HG03432 (cell line): ENCODE data around the gene THOC6.

Source experiments
- ATAC-seq: cut with Tn5 transposase; IDR thresholded peaks from one replicate; pipeline ENCODE4 v1.9.1; 2021; ENCODE audit warnings: mild to moderate bottlenecking, moderate library complexity; ENCODE audit not compliant: unreplicated experiment

Gene THOC6

DNA sequence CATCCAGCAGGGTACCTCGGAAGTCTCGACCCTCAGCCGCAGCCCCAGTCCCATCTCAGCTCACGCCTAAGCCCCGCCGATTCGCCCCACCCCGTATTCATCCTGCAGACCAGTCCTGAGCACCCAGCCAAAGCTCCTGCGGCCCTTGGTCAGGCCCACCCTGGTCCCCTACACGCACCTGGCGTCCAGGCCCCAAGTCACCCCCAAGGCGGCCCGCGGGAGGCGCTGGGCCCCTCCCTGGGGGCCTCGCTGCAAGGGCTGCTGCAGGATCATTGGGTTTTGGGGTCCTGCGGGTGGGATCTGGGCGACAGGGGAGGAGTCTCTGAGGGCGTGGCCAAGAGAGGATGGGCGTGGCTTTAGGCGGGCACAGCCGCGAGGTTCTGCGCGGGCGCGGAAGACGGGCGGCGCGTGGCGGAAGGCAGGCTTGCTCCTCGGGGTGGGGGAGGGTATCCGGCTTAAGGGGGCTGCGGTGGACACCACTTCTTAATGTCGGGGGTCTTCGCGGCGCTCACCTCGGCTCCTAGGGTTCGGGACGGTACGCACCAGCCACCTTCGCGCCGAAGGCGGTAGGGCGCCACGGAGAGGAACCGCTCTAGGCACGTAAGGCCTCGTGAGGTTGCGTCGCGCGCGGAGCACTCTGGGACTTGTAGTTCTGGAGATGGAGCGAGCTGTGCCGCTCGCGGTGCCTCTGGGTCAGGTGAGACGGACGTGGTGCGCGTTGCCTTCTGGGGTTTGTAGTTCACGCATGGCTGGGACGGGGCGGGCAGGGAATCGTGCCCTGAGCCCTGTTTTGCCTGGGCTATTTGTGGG lies at the start of gene THOC6, which contains the start of gene HCFC1R1:
Gene THOC6 (plus strand): TSS at position 367 of the 810 bp plus-strand sequence. CDS start 292 bp downstream, at position 659.
Gene HCFC1R1 (minus strand): TSS at position 274 of the 810 bp plus-strand sequence. CDS start 1 bp downstream, at position 273.
- peak; percentile 75 for ATAC-seq

DNA sequence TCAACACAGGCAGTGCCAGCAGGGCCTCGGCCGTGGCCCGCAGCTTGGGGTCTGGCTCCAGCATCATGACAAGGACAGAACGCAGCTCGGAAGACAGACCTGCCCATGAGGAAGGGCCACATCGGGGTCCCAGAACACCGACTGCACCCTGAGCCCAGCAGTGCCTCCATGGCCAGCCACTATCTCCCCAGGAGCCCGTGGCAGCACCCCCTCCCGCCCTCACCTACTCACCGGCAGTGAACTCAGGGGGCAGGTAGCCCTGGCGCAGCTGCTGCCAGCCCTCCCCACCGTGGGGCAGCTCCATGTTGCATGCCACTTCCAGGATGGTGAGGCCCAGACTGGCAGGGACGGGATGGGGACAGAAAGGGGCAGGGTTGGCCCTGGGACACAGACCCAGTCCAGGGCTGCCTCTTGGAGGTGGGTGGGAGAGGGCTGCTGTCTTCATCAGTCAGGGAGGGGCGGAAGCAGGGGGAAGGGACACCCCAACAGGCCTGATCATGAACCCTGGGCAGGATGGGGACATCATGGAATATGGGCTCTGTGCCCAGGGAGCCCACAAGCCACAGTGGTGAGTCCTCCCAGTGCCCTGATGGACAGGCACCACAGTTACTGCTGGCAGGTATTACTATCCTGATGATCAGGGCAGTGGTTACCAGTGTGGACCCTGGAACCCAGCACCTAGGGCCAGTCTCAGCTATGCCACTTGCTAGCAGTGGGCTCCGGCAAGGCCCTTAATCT lies 49.3 kb upstream of the THOC6 start:
- ATAC-seq: no peak

DNA sequence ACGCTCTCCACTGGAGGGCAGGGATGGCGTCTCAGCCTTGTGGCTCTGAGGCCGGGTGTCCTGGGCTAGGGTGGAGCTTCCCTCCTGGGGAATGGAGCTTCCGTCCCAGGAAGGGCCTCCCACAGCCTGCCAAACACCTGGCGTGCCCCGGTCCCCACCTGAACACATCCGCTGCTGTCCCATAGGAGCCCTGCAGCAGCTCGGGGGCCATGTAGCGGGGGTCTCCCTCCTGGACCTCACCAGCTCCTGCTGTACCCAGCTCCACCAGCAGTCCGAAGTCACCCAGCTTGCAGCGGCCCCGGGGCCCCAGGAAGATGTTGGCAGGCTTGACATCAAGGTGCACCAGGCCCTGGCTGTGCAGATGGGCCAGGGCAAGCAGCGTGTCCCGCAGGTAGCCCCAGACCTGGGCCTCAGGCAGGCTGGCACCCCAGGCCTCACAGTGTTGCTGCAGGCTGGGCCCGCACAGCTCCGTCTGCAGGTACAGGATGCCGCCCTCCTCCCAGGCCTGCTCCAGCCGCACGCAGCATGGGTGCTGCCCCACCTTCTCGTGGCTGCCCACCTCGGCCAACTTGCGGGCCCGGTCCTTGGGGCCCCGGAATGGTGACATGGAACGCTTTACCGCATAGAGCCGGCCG lies 48.6 kb upstream of the THOC6 start:
- ATAC-seq: no peak

DNA sequence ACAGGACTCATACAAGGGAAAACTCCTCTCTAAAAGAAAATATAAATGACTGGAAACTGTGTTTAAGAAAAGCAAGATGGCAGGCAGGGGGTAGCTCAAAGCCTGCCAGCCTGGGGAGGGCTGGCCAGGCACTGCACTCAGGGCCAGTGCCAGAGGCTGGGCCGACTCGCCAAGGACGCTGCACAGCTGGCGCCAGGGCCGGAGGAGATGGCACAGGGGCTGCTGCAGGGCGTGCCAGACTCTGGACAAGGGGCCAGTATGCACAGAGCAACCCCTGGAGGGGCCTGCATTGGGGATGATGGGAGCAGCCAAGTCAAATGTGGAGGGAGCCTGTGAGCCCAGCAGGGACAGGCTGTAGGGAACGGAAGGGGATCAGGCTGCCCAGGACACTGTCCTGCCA lies 47.6 kb upstream of the THOC6 start:
- ATAC-seq: no peak

DNA sequence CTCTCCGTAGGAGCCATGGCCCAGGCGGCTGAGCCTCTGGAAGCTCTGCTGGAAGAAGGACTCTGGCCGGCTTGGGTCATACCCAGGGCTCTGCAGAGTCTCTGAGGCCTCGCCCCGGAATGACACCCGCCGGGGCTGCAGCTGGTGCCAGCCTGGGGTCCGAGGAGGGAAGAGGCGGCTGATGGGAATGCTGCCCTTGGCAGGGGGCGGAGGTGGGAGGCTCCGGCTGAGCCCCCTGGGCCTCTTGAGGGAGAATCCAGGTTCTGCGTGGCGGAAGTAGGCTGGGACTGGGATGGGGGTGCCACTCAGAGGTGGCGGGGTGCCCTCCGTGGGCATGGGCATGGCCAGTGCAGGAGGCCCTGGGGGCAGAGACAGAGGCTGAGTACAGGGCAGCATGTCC lies 47.2 kb upstream of the THOC6 start:
- ATAC-seq: no peak

DNA sequence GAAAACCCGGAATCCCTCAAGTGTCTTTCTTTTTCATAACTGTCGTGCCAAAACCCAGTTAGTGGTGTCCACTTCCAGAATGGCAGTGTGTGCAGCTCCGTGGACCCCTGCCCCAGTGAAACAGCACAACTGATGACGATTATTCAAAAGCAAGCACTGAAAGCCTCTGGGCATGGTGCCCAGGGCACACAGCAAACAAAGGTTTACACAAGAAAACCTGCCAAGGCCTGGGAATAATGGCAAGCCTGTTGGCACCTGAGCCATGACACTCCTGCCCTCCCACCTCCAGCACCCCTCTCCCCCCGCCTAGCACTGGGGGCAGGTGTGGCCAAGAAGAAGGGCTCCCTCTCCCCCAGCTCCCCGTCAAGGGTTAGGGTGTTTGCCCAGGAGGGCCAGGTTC lies 46.4 kb upstream of the THOC6 start:
- ATAC-seq: no peak

DNA sequence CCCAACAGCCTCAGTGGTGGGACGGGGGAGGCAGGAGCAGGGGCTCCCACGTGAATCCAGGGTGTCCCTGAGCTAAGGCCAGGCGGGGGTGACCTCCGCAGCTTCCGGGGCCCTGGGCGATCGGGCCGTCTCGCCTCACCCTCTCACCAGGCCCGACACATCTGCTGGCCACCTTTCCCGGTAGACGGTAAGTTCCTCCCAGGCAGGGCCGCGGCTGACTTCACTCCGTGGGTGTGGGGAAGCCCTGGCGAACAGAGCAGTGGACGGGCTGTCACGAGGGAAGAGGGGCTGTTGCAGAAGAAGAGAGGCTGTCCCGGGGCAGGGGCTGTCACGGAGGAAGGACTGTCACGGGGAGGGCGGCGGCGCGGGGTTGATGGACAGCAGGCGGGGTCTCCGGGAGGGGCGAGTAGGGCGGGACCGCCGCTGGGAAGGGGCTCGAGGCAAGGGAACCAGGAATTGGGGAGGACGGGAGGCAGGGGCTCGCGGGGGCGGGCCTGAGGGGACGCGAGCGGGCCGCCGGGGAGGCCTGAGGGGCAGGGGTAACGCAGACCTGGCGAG lies 44.1 kb upstream of the THOC6 start:
- ATAC-seq: peak; percentile 14

DNA sequence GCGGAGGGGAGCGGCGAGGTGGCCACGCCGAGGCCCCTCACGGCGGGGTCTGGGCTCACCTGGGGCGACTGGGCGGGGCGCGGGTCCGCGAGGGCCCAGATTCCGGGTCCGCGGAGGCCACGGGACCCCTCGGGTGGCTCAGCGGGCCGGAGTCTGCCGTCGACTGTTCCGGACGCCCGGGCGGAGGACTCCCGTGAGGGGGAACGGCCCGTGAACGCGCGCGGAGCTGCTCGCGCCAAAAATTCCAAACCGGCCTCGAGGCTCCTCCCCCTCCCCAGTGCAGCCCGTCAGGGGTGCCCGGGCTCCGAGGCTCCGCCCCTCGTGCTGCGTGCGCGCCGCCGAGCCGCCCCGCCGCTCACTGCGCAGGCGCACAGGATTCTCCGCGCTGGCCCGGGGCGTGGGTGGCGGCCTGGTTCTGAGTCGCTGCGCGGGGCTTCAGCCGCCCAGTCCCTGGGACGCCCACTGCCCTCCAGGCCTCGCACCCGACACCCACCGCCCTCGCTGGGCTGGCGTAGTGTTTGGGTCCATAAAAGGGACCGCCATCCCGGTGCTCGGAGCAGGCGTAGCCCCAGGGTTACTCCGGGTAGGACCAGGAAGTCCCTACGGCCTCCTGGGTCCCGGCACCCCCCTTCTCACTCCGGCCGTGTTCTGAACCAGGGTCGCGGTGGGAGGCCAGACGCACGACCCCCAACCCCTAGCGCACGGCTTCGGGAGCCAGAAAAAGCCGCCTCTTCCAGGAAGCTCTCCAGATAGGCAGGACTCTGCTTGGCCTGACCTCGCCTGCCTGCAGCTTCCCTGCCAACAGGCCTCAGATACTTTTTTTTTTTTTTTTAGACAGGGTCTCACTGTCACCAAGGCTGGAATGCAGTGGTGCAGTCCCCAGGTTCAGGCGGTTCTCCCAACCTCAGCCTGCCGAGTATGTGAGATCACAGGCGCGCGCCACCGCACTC lies 43.3 kb upstream of the THOC6 start, which contains the start of gene PKMYT1:
Gene PKMYT1 (minus strand): TSS at position 220 of the 950 bp plus-strand sequence. CDS start 789 bp downstream, outside the sequence.
- ATAC-seq: peak; percentile 74

DNA sequence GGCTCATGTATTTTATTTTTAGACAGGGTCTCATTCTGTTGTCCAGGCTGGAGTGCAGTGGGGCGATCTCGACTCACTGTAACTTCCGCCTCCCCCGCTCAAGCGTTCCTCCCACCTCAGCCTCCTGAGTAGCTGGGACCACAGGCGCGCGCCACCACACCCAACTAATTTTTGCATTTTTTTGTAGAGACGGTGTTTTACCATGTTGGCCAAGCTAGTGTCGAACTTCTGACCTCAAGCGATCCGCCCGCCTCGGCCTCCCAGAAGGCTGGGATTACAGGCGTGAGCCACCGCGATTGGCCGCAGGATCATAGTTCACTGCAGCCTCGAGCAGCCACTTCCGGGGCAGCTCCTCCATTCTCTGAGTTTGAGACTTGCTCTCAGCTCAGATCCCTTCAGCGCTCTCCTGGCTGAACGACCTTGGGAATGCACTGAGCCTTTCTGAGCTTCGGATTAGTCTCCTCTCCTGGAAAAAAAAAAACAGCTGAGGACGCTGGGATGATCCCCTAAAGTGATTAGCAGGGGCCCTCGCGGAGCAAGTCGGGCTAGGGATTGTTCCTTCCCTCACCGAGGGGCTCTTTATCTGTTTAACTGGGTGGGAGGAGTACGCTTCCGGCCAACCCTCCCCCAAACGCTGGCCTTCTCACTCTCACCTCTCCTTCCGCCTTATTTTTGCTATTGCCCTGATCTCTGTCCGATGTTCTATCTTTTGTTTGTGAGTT lies 42.5 kb upstream of the THOC6 start:
- ATAC-seq: no peak

DNA sequence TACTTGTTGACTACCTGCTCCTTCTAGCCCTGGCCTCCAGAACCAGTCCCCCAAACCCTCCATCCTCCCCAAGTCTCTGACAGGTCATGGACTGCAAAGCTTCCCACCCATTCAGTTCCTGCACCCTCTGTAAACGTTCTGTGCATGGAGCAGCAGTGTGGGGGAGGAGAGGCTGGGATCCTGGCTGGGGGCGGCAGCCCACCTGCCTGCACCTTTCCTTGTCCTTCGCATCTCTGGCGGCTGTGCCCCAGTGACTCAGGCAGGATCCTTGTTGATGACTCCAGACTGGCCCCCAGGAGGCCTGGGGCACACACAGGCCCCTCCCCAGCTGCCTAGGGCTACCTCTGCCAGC lies 42.0 kb upstream of the THOC6 start:
- no peak for ATAC-seq

DNA sequence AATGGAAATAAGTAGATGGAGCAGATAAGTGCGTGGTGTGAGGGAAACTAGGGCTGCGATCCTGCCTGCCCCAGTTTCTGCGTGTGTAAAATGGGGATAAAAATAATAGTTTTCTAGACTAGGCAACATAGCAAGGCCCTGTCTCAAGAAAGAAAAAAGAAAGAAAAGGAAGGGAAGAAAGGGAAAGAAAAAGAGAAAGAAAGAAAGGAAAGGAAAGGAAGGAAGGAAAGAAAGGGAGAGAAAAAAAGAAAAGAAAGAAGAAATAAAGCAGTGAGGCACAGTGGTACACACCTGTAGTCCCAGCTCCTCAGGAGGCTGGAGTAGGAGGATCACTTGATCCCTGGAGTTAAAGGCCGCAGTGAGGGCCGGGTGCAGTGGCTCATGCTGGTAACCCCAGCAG lies 41.4 kb upstream of the THOC6 start:
- no peak for ATAC-seq

DNA sequence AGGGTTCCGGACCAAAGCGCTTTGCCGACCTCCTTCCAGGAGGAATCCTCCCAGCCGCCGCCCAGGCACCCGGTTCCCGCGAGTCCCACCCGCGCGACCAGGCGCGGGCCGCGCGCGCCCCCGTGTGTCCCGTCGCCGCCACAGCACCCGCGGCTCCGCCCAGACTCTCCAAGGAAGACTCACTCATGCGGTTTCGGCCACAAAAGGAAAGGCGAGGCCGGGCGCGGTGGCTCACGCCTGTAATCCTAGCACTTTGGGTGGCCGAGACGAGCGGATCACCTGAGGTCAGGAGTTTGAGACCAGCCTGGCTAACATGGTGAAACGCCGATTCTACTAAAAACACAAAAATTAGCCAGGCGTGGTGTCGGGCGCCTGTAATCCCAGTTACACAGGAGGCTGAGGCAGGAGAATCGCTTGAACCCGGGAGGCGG lies 40.1 kb upstream of the THOC6 start:
- ATAC-seq: peak; percentile 41

DNA sequence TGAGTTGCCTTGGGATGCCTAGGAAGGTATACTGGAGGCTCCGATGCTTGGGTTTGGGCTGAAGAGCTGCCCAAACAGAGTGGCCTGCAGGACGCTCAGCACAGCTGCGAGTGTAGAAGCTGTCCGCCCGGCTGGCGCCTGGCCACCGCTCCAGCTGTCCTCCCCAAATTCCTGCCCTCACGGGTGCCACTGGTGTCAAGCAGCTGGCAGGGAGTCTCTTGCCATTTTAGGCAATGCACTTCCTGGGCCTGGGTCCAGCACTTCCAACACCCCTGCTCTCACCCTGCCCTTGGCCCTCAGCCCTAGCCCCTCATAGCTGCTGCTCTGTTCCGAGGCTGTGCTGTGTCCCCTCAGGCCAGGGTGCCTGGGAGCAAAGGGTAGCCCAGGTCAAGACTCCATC lies 38.4 kb upstream of the THOC6 start:
- ATAC-seq: no peak

DNA sequence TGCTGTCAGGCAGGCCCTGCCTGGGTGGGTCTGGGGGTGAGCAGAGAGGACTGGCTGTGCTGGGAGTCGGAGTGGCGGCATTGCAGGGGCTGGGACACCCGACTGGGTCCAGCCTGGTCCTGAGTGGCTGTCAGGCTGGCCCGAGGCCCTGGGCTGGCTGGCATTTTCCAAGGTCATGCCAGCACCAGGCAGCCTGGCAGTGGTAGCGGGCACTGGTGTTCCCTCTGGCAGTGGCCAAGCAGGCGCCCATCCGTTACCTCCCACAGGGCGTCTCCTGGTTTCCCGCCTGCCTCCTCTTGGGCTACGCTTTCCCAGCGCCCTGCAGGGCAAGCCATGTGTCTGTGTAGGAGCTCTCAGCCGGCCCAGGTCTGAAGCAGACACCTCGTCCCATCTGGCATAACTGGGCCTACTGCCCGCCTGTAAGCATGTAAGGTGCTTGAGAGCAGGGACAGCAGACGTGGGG lies 37.9 kb upstream of the THOC6 start:
- no peak for ATAC-seq

DNA sequence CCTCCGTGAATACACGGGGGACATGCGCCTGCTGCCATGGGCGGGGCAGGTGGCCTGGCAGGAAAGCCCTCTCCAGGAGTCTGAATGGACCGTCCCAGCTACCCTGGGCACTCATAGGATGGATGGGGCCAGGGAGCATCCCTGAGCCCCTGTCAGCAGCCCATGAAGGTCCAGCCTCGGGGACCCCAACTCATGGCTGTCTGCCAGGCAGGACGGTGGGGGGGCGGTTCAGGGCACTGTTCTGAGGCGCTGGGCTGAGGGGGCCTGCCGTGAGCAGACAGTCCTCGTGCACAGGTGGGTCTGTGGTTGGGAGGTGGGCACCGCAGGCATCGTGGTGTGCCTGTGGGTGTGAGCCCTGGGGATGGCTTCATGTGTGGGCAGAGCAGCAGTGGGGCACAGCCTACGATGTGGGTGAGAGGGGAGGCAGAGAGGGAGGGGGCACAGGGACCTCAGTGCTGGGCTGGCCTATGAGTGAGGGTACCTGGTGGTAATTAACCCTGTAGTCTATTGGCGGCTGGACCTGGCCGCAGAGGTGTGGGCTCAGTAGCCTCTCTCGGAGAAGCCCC lies 37.1 kb upstream of the THOC6 start:
- no peak for ATAC-seq

DNA sequence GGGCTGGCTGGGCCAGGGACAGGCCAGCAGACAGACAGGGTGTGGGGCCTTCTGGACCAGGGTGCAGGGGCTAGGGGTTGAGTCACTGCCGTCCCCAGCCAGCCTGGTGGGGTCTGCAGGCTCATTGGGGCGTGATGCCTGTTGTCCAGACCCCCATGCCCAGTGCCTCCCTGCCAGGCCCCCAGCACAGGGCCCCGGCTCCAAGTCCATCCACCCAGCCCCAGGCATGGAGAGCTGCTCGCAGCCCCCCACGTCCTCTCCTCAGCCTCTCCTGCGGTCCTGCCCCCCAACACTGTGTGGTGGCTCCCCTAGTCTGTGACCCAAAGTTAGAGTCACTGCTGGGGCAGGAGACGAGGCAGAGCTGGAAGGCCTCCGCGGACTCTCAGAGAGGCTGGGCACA lies 36.5 kb upstream of the THOC6 start:
- ATAC-seq: no peak

DNA sequence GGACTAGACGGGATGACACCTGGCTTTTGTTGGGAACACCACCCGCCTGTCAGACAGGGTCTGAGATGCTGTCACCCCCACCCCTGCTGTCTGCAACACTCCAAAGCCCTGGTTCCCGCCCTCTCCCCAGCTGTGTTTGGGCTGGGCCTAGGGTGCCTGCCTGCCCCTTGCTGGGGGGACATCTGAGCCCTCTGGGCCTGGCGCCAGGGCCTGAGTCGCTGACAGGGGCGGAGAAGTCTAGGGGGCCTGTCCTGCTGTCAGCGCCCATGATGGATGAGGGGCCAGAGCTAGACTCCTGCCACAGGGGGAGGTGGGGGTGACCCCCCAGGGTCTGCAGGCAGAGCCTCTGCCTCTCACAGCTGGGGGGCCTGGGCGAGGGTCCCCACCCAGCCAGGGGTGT lies 36.0 kb upstream of the THOC6 start:
- ATAC-seq: no peak

DNA sequence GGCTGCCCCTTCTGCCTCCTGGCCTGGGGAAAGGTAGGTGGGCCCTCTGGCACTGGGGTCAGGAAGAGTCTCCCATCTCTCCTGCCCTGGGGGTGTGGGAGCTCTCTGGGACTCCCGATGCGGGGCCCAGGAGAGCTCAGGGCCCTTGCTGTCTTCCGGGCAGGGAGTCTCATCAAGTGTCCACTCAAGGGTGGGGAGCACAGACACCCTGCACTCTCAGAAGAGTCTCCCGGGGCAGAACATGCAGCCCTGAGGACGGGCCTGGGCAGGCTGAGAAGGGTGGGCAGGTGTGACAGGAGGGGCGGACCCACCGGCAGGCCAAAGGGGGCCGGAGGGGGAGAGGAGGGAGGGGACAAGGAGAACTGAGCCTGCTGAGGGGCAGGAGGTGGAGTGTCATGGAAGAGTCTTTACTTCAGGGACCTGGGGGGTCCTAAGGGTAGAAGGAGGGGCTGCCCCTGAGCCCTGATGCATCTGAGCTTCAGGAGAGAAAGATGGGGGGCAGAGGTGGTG lies 35.2 kb upstream of the THOC6 start:
- ATAC-seq: no peak

DNA sequence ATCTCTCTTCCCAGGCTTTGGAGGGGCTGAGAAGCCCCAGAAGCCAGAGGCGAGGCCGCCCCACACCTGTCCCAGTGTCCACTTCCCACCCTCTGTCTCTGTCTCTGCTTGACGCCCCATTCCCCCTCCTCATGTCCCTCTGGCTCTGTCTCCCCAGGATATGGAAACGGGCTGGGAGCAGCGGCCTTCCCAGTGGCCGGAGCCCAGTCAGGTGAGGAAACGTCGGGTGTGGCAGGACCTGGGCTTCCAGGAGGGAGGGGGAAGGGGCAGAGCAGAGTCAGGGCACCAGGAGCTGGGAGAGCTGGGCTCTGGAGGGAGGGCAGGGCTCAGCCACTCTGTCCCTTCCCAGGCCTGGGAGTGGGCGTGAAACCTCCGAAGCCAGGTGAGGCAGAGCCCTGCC lies 32.9 kb upstream of the THOC6 start:
- no peak for ATAC-seq
